ENCODE measurements around the gene ADAM12.

The ADAM12 gene

GRCh38 chr10:126043389-126043788 is 344.9 kb downstream of the ADAM12 start:
- no peak for DNase-seq

DNA sequence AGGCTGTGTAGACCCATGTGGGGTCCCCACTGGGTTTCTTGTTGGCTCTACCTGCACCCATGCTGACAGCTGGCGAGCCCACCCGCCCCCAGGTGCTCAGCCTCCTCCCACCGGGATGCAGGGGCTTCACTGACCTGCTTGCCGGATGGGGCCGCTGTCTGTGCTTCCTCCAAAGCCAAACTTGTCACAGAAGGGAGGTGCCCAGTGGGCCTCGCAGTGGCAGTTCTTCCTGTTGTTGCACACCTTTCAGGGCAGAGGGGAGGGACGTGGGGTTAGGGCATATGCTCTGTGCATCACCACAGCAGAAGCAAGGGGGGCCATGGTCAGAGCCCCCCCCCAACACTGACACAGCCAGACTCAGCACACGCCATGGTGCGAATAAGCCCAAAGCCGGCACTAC is 345.4 kb downstream of the ADAM12 start:
- no peak for DNase-seq

DNA sequence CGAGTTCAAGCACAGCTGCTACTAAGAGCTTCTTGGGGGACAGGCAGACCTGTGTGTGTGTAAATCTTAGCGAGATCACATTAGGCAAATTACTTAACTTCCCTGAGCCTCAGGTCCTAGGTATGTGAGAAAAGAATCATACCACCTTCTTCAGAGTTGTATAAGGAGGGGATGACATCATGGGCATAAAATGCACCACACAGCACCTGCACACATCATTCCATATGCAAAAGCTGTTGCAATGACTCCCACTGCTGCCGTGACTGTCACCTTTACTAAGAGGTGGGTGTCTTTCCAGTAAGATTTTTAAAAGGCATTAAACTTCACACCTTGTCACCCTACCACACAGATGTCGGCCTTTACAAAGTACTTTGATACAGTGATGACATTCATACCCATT is 345.9 kb downstream of the ADAM12 start:
- DNase-seq, result no peak

GRCh38 chr10:126041804-126042231 is 346.5 kb downstream of the ADAM12 start:
- peak; percentile 97 to 100 (median 100) for DNase-seq

DNA sequence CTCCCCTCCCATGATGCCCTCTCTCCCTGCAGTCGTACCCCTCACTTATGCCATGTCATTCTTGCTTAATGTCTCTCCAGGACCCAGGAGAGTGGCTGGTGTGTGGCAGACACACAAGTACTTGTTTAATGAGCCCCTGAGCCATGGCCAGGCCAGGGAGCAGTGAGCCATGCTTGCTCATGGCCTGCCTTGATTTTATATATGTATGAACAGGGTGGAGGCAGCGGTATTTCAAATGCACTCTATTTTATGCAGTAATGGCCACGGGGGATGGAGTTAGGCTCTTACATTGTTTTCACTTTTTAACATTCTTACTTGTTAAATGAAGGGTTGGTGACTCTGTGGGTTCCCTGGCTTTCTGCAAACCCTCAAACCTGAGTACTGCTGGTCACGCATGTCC is 347.2 kb downstream of the ADAM12 start:
- no peak for DNase-seq

GRCh38 chr10:126037946-126038345 is 350.3 kb downstream of the ADAM12 start:
- no peak for DNase-seq

DNA sequence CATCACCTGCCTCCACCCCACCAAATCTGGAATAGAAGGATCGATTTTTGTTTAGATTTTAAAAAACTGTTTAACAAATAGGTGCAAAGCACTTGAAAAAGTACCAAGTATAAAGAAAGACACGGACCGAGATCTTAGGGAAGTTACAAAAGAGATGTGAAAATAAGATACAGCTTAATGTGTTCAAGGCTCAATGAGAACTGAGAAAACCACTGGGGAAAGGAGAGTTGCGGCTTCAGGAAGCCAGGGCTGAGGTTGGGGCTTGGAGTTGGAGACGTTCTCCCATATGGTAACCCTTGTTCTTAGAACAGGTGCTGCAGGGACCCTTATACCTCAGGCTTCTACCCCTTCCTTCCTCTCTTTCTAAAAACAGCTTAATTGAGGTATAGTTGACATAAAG is 351.8 kb downstream of the ADAM12 start:
- DNase-seq, result no peak

- peak in 1 of 3 donors; percentile 31 for DNase-seq
Measured at GRCh38 chr10:126034586-126034985, 353.7 kb downstream of the ADAM12 start.

DNA sequence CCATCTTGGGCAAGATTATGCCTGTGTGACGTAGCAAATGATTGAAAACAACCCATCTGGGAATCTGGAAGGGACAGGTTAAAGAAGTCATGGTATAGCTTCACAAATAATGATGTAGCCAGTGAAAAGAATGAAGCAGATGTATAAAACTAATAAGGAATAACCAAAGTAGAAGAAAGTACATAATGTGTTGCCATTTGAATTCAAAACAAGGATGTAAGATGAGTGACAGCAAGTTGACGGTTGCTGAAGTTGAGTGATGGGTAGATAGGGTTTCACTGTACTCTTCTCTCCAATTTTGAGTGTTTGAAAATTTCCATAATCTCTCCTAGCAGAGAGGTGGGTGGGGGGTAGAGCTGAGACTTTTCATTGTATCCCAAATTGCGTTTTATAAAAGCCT is 358.3 kb downstream of the ADAM12 start:
- no peak for DNase-seq

GRCh38 chr10:126027692-126028091 is 360.6 kb downstream of the ADAM12 start:
- DNase-seq, result peak; percentile 45 to 69 (median 62)

DNA sequence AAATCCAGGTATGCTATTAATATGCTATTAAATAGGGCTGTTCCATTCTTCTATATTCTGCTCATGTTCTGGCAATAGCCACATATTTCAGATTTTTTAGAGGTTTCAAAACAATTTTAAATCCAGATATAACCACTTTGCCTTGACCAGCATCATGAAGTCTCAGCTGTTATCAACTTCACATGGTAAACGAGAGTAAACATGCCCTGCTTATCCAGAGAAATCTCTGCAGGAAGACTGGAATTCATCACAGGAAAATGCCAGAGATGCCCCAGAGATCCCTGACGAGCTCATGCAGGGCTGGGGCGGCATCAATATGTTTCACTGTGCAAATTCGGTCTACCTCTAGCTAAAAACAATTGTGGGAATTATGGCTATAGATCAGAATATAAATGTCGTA is 365.4 kb downstream of the ADAM12 start:
- no peak for DNase-seq

DNA sequence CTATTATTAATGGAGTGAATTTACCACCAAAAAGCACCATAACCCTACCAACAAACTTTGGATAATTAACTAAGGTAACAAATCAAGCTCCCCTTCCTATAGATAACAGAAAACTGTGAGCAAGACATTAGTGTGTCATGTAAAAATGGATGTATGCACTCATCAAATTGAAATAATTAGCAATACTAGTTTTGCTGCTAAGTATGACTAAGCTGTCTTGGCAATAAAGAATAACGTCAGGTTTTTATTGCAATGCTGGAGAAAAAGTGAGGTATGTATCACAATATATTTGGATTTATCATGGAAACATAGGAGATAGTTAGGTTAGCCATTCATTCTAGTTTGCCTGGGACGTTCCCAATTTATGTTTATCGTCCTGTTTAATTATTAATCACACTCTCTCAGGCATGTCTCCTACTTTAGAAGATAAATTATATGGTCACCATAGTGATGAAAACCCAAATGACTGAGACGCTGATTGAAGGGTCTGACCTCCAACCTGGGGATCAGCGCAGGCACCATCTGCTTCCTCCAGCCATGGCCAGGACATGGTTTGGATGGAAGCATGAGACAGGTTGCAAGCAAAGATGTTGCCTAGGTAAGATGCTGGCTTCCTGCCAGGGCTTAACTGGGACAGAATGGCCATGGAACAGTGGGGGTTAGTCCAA is 366.3 kb downstream of the ADAM12 start:
- DNase-seq, result no peak

GRCh38 chr10:126017961-126018560 is 370.2 kb downstream of the ADAM12 start:
- DNase-seq, result no peak

- no peak for DNase-seq
Measured at GRCh38 chr10:126016882-126017281, 371.4 kb downstream of the ADAM12 start.

- no peak for DNase-seq
Measured at GRCh38 chr10:126016156-126016805, 372.0 kb downstream of the ADAM12 start.

GRCh38 chr10:126015413-126015812 is 372.9 kb downstream of the ADAM12 start:
- no peak for DNase-seq

DNA sequence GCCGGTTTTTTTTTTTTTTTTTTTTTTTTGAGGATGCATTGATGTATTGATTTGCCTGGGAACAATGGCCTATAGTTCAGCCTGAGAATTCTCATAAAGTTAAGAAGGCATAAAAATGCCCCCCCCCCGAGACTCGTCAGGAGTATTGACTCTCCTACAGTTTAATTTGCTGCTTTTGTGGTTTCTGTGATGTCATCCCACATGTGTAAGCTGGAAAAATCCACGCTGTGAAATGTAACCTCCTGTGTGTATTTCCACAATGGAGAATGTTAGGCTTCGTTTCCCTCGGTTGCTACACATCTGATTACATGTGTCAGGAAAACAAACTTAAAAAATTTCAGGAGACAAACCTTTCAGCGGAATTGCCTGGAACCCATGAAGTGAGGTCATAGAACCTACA is 374.0 kb downstream of the ADAM12 start:
- peak; percentile 28 to 37 (median 36) for DNase-seq

- peak; percentile 60 to 61 (median 61) for DNase-seq
Measured at GRCh38 chr10:126013489-126014281, 374.6 kb downstream of the ADAM12 start.

GRCh38 chr10:126012485-126012884 is 375.8 kb downstream of the ADAM12 start:
- DNase-seq, result no peak

GRCh38 chr10:126011995-126012394 is 376.3 kb downstream of the ADAM12 start:
- no peak for DNase-seq

GRCh38 chr10:126009650-126010049 is 378.6 kb downstream of the ADAM12 start:
- DNase-seq, result no peak

DNA sequence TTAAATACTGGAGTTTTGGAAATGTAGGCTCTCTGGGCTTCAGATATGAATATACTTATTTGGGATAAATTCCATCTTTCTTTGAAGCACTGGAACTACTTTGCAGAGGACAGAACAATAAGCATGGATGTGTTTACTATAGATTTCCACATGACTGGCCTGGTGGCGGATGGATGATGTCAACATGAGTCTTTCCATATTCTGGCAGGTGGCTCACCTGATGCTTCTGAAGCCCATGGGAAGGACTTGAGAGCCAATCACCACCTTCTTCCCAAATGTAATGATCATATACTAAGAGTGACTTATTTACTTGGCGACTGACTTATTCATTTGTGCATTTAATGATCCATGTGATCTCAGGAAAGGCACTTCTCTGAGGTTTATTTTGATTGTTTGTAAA is 381.4 kb downstream of the ADAM12 start:
- DNase-seq, result no peak

GRCh38 chr10:126006264-126006663 is 382.0 kb downstream of the ADAM12 start:
- DNase-seq, result no peak
